ENCODE measurements around the gene C1orf74. TPM values are rescaled to one million over a fixed set of nuclear protein-coding genes. Genes with fewer than 3 reads are reported as not detected.

The C1orf74 gene
- total RNA-seq, 4 donors from 2014 or later: 0.38 to 0.82 (median 0.54) TPM

DNA sequence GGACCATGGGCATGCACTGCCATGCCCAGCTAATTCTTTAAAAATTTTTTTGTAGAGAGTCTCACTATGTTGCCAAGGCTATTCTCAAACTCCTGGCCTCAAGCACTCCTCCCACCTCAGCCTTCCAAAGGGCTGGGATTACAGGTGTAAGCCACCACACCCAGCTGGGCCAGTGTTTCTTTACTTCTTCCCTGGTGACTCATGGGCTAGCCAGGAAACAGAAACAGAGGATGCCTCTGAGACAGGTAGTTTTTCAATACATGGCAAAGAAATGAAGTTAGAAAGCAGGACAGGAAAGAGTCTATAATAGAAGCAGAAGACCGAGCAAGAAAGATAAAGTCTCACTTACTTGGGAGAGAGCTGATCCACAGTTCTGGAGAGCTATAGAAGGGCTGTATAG is 7.6 kb upstream of the C1orf74 start:
- DNase-seq (no peak), ATAC-seq (no peak)
- in situ Hi-C loops (cut with MboI; ENCODE audit: low sequenced_read_pairs in 4 of 4): no loop called here
- H3K27me3 ChIP-seq: peaks cover 0 to 36% (median 33%) of the 10 kb centered on the region in 3 donors
- intact Hi-C loops (cut with DNase I; ENCODE audit: low total_unique reads): no loop called here
- no peak for TF ChIP-seq POLR2A (IDR thresholded peaks at IDR 0.05)
- no peaks in the 10 kb centered on the region for H3K36me3 ChIP-seq
- H3K4me1 ChIP-seq: no peaks in the 10 kb centered on the region
- H3K27ac ChIP-seq: no peak overlapping the region
- no peaks in the 10 kb centered on the region for H3K9me3 ChIP-seq
- no peak overlapping the region for H3K4me3 ChIP-seq

- TF ChIP-seq CTCF (IDR thresholded peaks at IDR 0.05 in 4 of 5, conservative IDR thresholded peaks at IDR 0.05 in 1 of 5) (no peak), POLR2A (IDR thresholded peaks at IDR 0.05) (no peak)
- intact Hi-C loops (cut with DNase I; ENCODE audit: low total_unique reads) (no loop called here), in situ Hi-C loops (cut with MboI; ENCODE audit: low sequenced_read_pairs in 4 of 4) (no loop called here)
- no peak overlapping the region for H3K27ac ChIP-seq
- H3K4me3 ChIP-seq: no peak overlapping the region
- ATAC-seq (no peak), DNase-seq (no peak)
- H3K9me3 ChIP-seq: no peaks in the 10 kb centered on the region
- H3K36me3 ChIP-seq: no peaks in the 10 kb centered on the region
- H3K27me3 ChIP-seq: peaks cover 0 to 37% (median 36%) of the 10 kb centered on the region in 3 donors
- H3K4me1 ChIP-seq: no peaks in the 10 kb centered on the region
Measured at GRCh38 chr1:209790286-209791193, 6.2 kb upstream of the C1orf74 start.

GRCh38 chr1:209789245-209789644 is 4.9 kb upstream of the C1orf74 start:
- DNase-seq (no peak), ATAC-seq (no peak)
- in situ Hi-C loops (cut with MboI; ENCODE audit: low sequenced_read_pairs in 4 of 4) (no loop called here), intact Hi-C loops (cut with DNase I; ENCODE audit: low total_unique reads) (no loop called here)
- H3K27ac ChIP-seq: no peak overlapping the region
- TF ChIP-seq CTCF (IDR thresholded peaks at IDR 0.05 in 4 of 5, conservative IDR thresholded peaks at IDR 0.05 in 1 of 5): no peak
- TF ChIP-seq POLR2A (IDR thresholded peaks at IDR 0.05): no peak
- peaks cover 0 to 35% (median 32%) of the 10 kb centered on the region in 3 donors for H3K27me3 ChIP-seq
- no peaks in the 10 kb centered on the region for H3K36me3 ChIP-seq
- no peak overlapping the region for H3K4me3 ChIP-seq
- no peaks in the 10 kb centered on the region for H3K9me3 ChIP-seq
- H3K4me1 ChIP-seq: no peaks in the 10 kb centered on the region

DNA sequence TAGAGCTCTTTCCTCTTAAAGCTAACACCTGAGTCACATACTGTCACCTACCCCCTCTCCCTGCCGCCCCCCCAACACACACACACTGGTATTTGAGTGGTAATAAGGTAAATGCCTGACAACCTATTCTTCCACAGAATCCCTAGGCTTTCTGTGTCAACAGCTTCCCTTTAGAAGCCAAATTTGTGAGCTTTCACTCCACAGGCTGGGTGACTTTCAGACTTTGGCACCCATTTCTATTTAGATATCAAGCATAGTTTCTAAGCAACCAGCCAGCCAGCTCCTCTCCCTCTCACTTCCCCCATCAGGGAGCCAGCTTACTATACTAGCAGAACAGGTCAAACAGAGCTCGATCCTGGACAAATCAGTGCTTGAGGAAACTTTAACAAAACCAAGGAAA is 3.2 kb upstream of the C1orf74 start:
- Histone ChIP-seq H3K4me1 (peaks cover 12 to 13% of the 10 kb centered on the region in 2 donors), H3K9me3 (no peaks in the 10 kb centered on the region), H3K36me3 (no peaks in the 10 kb centered on the region), H3K27ac (no peak overlapping the region), H3K27me3 (peaks cover 0 to 21% (median 20%) of the 10 kb centered on the region in 3 donors), H3K4me3 (no peak overlapping the region)
- in situ Hi-C loops (cut with MboI; ENCODE audit: low sequenced_read_pairs in 4 of 4) (no loop called here), intact Hi-C loops (cut with DNase I; ENCODE audit: low total_unique reads) (no loop called here)
- TF ChIP-seq POLR2A (IDR thresholded peaks at IDR 0.05): no peak
- no peak for TF ChIP-seq CTCF (IDR thresholded peaks at IDR 0.05 in 4 of 5, conservative IDR thresholded peaks at IDR 0.05 in 1 of 5)
- DNase-seq: no peak
- no peak for ATAC-seq

DNA sequence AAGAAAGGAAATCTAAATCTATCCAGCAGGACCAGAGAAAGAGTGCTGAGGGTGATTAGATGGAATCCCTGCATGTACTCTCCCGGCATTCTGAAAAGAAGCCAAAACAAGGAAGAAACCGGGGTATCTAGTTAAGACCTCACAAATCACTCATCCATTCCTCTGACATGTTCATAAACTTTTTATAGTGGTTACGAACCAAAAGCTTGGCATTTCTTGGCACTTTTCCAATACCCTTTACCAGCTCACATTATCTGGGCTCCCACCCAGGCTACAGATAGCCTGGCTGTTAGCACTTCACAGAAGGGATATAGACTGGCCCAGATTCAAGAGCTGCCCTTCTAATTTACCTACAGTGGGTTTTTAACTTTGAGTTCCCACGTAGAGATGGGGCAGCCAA is 1.8 kb upstream of the C1orf74 start:
- no peak overlapping the region for H3K27ac ChIP-seq
- no peak for ATAC-seq

More for the DNA sequence above, 1.8 kb upstream of the C1orf74 start:
- DNase-seq: no peak
- H3K9me3 ChIP-seq: no peaks in the 10 kb centered on the region
- in situ Hi-C loops (cut with MboI; ENCODE audit: low sequenced_read_pairs in 4 of 4) (no loop called here), intact Hi-C loops (cut with DNase I; ENCODE audit: low total_unique reads) (no loop called here)
- H3K4me1 ChIP-seq: peaks cover 12 to 17% of the 10 kb centered on the region in 2 donors
- peaks cover 0 to 16% (median 13%) of the 10 kb centered on the region in 3 donors for H3K27me3 ChIP-seq
- no peak for TF ChIP-seq POLR2A (IDR thresholded peaks at IDR 0.05)
- no peak for TF ChIP-seq CTCF (IDR thresholded peaks at IDR 0.05 in 4 of 5, conservative IDR thresholded peaks at IDR 0.05 in 1 of 5)
- H3K36me3 ChIP-seq: no peaks in the 10 kb centered on the region
- H3K4me3 ChIP-seq: no peak overlapping the region
